GM23338 (cell line): ENCODE measurements around the gene UNC5C. TPM values are rescaled to one million over a fixed set of nuclear protein-coding genes. Genes with fewer than 3 reads are reported as not detected.

Source experiments
- CREB1 ChIP-seq: fragments of 250-450 bp; sonication (Bioruptor Pico); IDR thresholded peaks from 2 replicates; pipeline ENCODE4 v1.5.0; 2020; ENCODE audit warnings: low read depth, mild to moderate bottlenecking, moderate library complexity
- CTCF ChIP-seq, 2 experiments: fragments of 200-600 bp in 1 of 2; sonication (generic) in 1 of 2; conservative IDR thresholded peaks; 2 replicates each; pipeline versions ENCODE4 v1.5.1 to v1.6.1; 2016 to 2017; ENCODE audit warnings: antibody characterized with exemption in 2 of 2, low read depth in 2 of 2, mild to moderate bottlenecking in 2 of 2, moderate library complexity in 1 of 2
- ETS1 ChIP-seq: IDR thresholded peaks from 2 replicates; pipeline ENCODE4 v1.6.1; 2016; ENCODE audit warnings: antibody characterized with exemption
- EZH2 ChIP-seq: fragments of 200-600 bp; sonication (generic); IDR thresholded peaks from one replicate; pipeline ENCODE4 v1.8.0; 2017; ENCODE audit warnings: antibody characterized with exemption, mild to moderate bottlenecking, low read depth; ENCODE audit not compliant: unreplicated experiment
- EZH2phosphoT487 ChIP-seq: fragments of 200-600 bp; sonication (generic); IDR thresholded peaks from one replicate; pipeline ENCODE4 v1.8.1; 2018; ENCODE audit warnings: antibody characterized with exemption; ENCODE audit not compliant: unreplicated experiment
- NANOG ChIP-seq: IDR thresholded peaks from 2 replicates; pipeline ENCODE4 v1.6.1; 2016; ENCODE audit warnings: antibody characterized with exemption, borderline replicate concordance
- POLR2AphosphoS5 ChIP-seq: IDR thresholded peaks from 2 replicates; pipeline ENCODE4 v1.6.1; 2016; ENCODE audit warnings: antibody characterized with exemption, low read depth
- STAT1 ChIP-seq: IDR thresholded peaks from one replicate; pipeline ENCODE4 v1.6.1; 2016; ENCODE audit warnings: antibody characterized with exemption; ENCODE audit not compliant: unreplicated experiment
- ZNF114 ChIP-seq: fragments of 250-450 bp; sonication (Bioruptor Pico); IDR thresholded peaks from 2 replicates; pipeline ENCODE4 v1.5.0; 2020; ENCODE audit warnings: mild to moderate bottlenecking, moderate library complexity
- ZNF331 ChIP-seq: fragments of 250-450 bp; sonication (Bioruptor Pico); IDR thresholded peaks from 2 replicates; pipeline ENCODE4 v1.5.0; 2020; ENCODE audit warnings: low read depth, mild to moderate bottlenecking, moderate library complexity
- ZNF462 ChIP-seq: fragments of 250-450 bp; sonication (Bioruptor Pico); IDR thresholded peaks from 2 replicates; pipeline ENCODE4 v1.5.0; 2020; ENCODE audit warnings: mild to moderate bottlenecking, moderate library complexity
- polyA plus RNA-seq: library from polyadenylated mRNA; unstranded; fragments of >200 nt; fragmentation: Nextera tagmentation; extraction: Ambion mirVana; gene quantifications from 2 replicates; pipeline ENCODE4 v1.2.1, GENCODE V29; 2016
- total RNA-seq: library from RNA; depleted of rRNA; stranded (reverse); fragments of >200 nt; shearing (Covaris generic); gene quantifications from 2 replicates; pipeline ENCODE4 v1.2.3, GENCODE V29; 2014

UNC5C gene
- total and polyA plus RNA-seq, 2 experiments from 2014 or later: 0.08 to 0.21 TPM

GRCh38 chr4:95470622-95471021 is 78.2 kb downstream of the UNC5C start (continued):
- TF ChIP-seq ZNF462 (CRISPR knock-in tag) (no peak), EZH2 (no peak), CTCF (conservative IDR thresholded peaks at IDR 0.05; ENCODE audit: low read depth in 2 of 2) (no peak), ETS1 (no peak), ZNF331 (no peak), EZH2phosphoT487 (no peak), ZNF114 (no peak), POLR2AphosphoS5 (no peak), STAT1 (no peak), CREB1 (CRISPR knock-in tag) (no peak), NANOG (no peak)
